Measurements from ENCODE around the gene TNFSF15. TPM values are rescaled to one million over a fixed set of nuclear protein-coding genes. Genes with fewer than 3 reads are reported as not detected.

TNFSF15 gene
- total RNA-seq, 1 donor from 2014 or later: 0.37 TPM

- H3K4me1 Mint-ChIP-seq (ENCODE audit: low read depth): peaks cover 24% of the 10 kb centered on the region
- TF ChIP-seq CTCF (IDR thresholded peaks at IDR 0.05): no peak
- H3K27me3 Mint-ChIP-seq (ENCODE audit: low read depth): peaks cover 4% of the 10 kb centered on the region
- no peak overlapping the region for H3K27ac Mint-ChIP-seq (ENCODE audit: unreplicated experiment)
- no peak for DNase-seq (ENCODE audit: low spot score)
- no peaks in the 10 kb centered on the region for H3K9me3 Mint-ChIP-seq (ENCODE audit: low read depth)
- H3K36me3 Mint-ChIP-seq (ENCODE audit: low read depth): no peaks in the 10 kb centered on the region
- H3K4me3 Mint-ChIP-seq (ENCODE audit: unreplicated experiment): no peak overlapping the region
Observed at GRCh38 chr9:114775121-114775520, 30.7 kb downstream of the TNFSF15 start.

DNA sequence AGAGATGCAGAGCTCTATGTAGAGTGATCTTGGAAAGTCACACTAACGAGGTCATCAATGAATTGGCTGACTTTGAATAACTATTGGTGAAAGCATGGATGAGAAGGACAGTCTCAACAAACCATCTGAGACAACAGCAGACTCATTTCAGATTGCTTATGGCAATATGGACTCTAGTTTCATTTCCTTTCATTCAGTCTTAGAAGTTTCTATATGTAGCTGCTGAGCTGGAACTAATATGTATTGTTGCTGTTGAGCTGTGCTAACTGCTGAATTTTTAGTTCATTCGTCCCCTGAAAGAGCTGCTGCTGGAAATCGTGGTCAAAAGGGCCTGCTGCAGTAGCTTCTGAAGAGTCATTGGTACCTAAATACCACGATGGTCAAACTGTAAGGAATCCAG is 31.3 kb downstream of the TNFSF15 start:
- Mint-ChIP-seq H3K27ac (ENCODE audit: unreplicated experiment) (no peak overlapping the region), H3K9me3 (ENCODE audit: low read depth) (no peaks in the 10 kb centered on the region), H3K27me3 (ENCODE audit: low read depth) (peaks cover 4% of the 10 kb centered on the region), H3K36me3 (ENCODE audit: low read depth) (no peaks in the 10 kb centered on the region), H3K4me1 (ENCODE audit: low read depth) (peaks cover 20% of the 10 kb centered on the region), H3K4me3 (ENCODE audit: unreplicated experiment) (no peak overlapping the region)
- no peak for TF ChIP-seq CTCF (IDR thresholded peaks at IDR 0.05)
- DNase-seq (ENCODE audit: low spot score): no peak

GRCh38 chr9:114771889-114772288 is 34.0 kb downstream of the TNFSF15 start:
- Mint-ChIP-seq H3K4me3 (ENCODE audit: unreplicated experiment) (no peak overlapping the region), H3K9me3 (ENCODE audit: low read depth) (no peaks in the 10 kb centered on the region), H3K27me3 (ENCODE audit: low read depth) (peaks cover 2% of the 10 kb centered on the region), H3K27ac (ENCODE audit: unreplicated experiment) (no peak overlapping the region), H3K4me1 (ENCODE audit: low read depth) (no peaks in the 10 kb centered on the region), H3K36me3 (ENCODE audit: low read depth) (no peaks in the 10 kb centered on the region)
- TF ChIP-seq CTCF (IDR thresholded peaks at IDR 0.05): no peak
- DNase-seq (ENCODE audit: low spot score): no peak

DNA sequence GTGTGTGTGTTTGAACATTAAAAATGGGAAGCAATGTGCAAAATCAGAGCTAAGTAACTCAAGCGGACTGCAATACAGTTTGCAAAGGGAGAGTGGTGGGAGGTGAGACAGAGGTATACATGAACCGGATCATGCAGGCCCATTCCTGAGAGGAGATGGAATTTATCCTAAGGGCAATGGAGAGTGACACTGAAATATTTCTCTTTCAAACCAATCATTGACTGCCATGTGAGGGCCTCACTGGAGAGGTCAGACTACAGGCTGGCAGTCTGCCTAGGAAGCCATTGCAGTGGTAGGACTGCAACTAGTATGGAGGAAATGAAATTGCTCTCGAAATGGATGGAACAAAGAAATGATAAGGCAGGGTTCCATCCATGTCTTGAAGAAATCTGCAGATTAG is 34.8 kb downstream of the TNFSF15 start:
- no peak for DNase-seq (ENCODE audit: low spot score)

DNA sequence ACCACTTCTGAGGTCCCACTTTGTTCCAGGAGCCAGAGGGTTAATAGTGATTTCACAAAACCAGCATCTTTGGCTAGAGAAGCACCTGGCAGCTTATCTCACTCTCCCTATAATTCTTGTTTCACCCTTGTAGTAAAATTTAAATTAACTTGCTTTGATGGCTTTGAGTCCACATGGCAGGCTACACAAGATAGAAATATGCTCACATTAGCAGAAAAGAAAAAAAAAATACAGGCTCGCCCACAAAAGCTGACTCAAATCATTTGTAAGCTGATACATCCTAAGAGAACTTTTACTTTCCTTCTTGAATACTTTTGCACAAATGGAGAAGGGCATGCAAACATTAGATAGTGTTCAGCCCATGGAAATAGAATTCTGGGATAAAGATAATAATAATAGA is 36.2 kb downstream of the TNFSF15 start:
- no peak for TF ChIP-seq CTCF (IDR thresholded peaks at IDR 0.05)
- Mint-ChIP-seq H3K4me3 (ENCODE audit: unreplicated experiment) (no peak overlapping the region), H3K36me3 (ENCODE audit: low read depth) (no peaks in the 10 kb centered on the region), H3K9me3 (ENCODE audit: low read depth) (no peaks in the 10 kb centered on the region), H3K27ac (ENCODE audit: unreplicated experiment) (no peak overlapping the region), H3K27me3 (ENCODE audit: low read depth) (peaks cover 7% of the 10 kb centered on the region), H3K4me1 (ENCODE audit: low read depth) (no peaks in the 10 kb centered on the region)
- DNase-seq (ENCODE audit: low spot score): no peak

More for the DNA sequence above, 34.8 kb downstream of the TNFSF15 start:
- H3K4me3 Mint-ChIP-seq (ENCODE audit: unreplicated experiment): no peak overlapping the region
- H3K9me3 Mint-ChIP-seq (ENCODE audit: low read depth): no peaks in the 10 kb centered on the region
- H3K27ac Mint-ChIP-seq (ENCODE audit: unreplicated experiment): no peak overlapping the region
- H3K27me3 Mint-ChIP-seq (ENCODE audit: low read depth): peaks cover 5% of the 10 kb centered on the region
- no peaks in the 10 kb centered on the region for H3K36me3 Mint-ChIP-seq (ENCODE audit: low read depth)
- no peaks in the 10 kb centered on the region for H3K4me1 Mint-ChIP-seq (ENCODE audit: low read depth)
- TF ChIP-seq CTCF (IDR thresholded peaks at IDR 0.05): no peak

Measured in chondrocyte (in vitro differentiated cells).